ENCODE data around the gene ANKLE2.

Gene ANKLE2

GRCh38 chr12:132711080-132711843 is 50.4 kb downstream of the ANKLE2 start:
- TF ChIP-seq CTCF (IDR thresholded peaks at IDR 0.05): no peak
- DNase-seq: peak; percentile 53
- Mint-ChIP-seq H3K36me3 (ENCODE audit: low read depth) (peaks cover 25% of the 10 kb centered on the region), H3K9me3 (peaks cover 14% of the 10 kb centered on the region), H3K4me3 (peak overlapping the region; percentile 80), H3K27me3 (ENCODE audit: low read depth, poor library complexity) (peaks cover 3% of the 10 kb centered on the region), H3K4me1 (peaks cover 16% of the 10 kb centered on the region), H3K27ac (no peak overlapping the region)

DNA sequence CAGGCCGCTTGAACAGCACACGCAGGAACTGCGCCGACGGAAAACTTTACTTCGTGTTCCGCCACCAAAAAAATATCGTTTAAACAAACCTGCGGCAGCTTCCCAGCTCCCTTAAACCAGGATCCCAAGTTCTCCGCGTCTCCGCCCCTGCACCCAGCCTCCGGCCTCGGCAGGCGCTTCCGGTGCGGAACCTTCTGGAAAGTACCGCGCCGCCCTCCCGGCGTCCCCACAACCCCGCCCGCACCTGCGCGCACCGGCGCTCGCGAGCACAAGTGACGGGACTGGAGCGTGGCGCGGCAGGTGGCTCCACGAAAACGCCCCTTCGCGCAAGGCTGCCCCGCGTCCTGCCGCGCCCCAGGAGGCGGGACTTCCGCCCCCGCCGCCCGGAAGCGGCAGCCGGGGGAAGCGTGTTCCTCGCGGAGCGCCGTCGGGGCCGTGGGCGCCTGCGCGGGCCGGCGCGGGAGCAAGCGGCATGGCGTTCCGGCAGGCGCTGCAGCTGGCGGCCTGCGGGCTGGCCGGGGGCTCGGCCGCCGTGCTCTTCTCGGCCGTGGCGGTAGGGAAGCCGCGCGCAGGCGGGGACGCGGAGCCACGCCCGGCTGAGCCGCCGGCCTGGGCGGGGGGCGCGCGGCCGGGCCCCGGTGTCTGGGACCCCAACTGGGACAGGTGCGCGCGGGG is 51.1 kb downstream of the ANKLE2 start, which contains the start of gene PGAM5:
Gene PGAM5, plus strand, starts transcription at position 438 of the 675 bp plus-strand sequence. Its CDS starts 35 bp downstream, at position 473.
- peaks cover 14% of the 10 kb centered on the region for H3K9me3 Mint-ChIP-seq
- H3K4me1 Mint-ChIP-seq: peaks cover 16% of the 10 kb centered on the region
- peak; percentile 83 for DNase-seq
- peaks cover 3% of the 10 kb centered on the region for H3K27me3 Mint-ChIP-seq (ENCODE audit: low read depth, poor library complexity)
- no peak for TF ChIP-seq CTCF (IDR thresholded peaks at IDR 0.05)
- peak within 1 kb of the TSS; percentile 92 for H3K4me3 Mint-ChIP-seq
- H3K27ac Mint-ChIP-seq: peak within 1 kb of the TSS; percentile 83
- peaks cover 25% of the 10 kb centered on the region for H3K36me3 Mint-ChIP-seq (ENCODE audit: low read depth)

DNA sequence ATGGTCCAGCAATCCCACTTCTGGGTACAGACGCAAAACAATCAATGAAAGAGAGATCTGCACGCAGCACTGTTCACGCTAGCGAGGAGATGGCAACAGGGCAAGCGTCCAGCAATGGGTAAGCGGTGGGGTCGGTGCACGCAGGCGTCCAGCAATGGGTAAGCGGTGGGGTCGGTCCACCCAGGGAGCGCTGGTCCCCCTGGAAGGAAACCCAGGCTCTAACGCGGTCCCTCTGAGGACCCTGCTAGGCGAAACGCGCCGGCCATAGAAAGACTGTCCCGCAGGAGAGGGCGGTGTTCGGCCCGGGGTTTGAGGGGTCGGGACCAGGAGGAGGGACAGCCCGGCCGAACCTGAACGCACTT is 51.6 kb downstream of the ANKLE2 start:
- Mint-ChIP-seq H3K4me3 (peak overlapping the region; percentile 92), H3K4me1 (peaks cover 16% of the 10 kb centered on the region), H3K36me3 (ENCODE audit: low read depth) (peaks cover 29% of the 10 kb centered on the region)

DNA sequence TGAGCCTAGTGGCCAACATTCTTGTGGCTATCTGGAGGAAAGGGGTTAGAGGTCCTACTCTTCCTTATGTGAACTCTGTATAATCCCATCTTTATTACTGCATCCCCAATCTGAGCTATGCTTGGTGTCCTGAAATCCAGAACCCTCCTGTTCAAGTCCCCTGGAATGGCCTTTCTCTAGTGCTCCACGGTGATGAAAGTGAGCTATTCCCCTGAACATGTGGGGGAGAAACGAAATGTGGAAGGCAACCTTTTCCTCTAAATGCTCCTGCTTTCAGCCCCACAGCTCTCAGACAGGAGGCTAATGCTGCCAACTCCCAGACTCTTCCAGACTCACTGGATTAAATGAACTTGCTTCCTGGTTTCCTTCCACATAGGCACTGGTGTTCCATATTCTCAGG is 53.5 kb downstream of the ANKLE2 start:
- no peak for TF ChIP-seq CTCF (IDR thresholded peaks at IDR 0.05)
- H3K36me3 Mint-ChIP-seq (ENCODE audit: low read depth): peaks cover 31% of the 10 kb centered on the region
- peak overlapping the region; percentile 53 for H3K27ac Mint-ChIP-seq
- peaks cover 25% of the 10 kb centered on the region for H3K4me1 Mint-ChIP-seq
- peaks cover 4% of the 10 kb centered on the region for H3K27me3 Mint-ChIP-seq (ENCODE audit: low read depth, poor library complexity)
- peaks cover 14% of the 10 kb centered on the region for H3K9me3 Mint-ChIP-seq
- no peak for DNase-seq
- peak overlapping the region; percentile 32 for H3K4me3 Mint-ChIP-seq

More for the DNA sequence above, 51.6 kb downstream of the ANKLE2 start:
- peak overlapping the region; percentile 83 for H3K27ac Mint-ChIP-seq
- H3K27me3 Mint-ChIP-seq (ENCODE audit: low read depth, poor library complexity): peaks cover 3% of the 10 kb centered on the region
- peak; percentile 47 for DNase-seq
- H3K9me3 Mint-ChIP-seq: peaks cover 14% of the 10 kb centered on the region
- no peak for TF ChIP-seq CTCF (IDR thresholded peaks at IDR 0.05)

DNA sequence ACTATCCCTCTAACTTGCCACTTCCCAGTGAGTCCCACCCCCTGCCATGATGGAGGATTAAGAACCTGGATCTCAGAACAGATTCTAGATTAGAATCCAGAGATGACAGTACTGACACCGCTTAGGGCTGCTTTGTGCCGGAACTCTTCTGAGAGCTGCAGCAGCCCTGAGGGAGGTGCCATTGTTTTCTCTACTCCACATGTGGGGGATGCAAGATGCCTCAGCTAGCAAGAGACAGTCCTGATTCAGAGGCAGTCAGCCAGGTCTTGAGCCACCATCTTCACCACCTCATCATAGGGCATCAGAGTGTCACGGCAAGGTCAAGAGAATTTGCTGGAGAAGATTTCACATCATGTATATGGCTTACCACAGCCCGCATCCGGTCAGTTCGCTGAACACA is 54.4 kb downstream of the ANKLE2 start:
- Mint-ChIP-seq H3K27me3 (ENCODE audit: low read depth, poor library complexity) (peaks cover 6% of the 10 kb centered on the region), H3K9me3 (peaks cover 14% of the 10 kb centered on the region), H3K4me3 (no peak overlapping the region), H3K27ac (peak overlapping the region; percentile 10), H3K4me1 (peaks cover 33% of the 10 kb centered on the region), H3K36me3 (ENCODE audit: low read depth) (peaks cover 31% of the 10 kb centered on the region)
- no peak for DNase-seq
- TF ChIP-seq CTCF (IDR thresholded peaks at IDR 0.05): no peak
